Bronchial epithelial cell (primary cell): ENCODE results near the gene RAB3IL1. TPM values are rescaled to one million over a fixed set of nuclear protein-coding genes. Genes with fewer than 3 reads are reported as not detected.
A peak's percentile ranks its signal among the peaks of the same experiment; 100 is the strongest.

Experiments
- DNase-seq: peaks from one replicate; pipeline ENCODE4 v3.0.0-alpha.2; 2010; ENCODE audit warnings: low read depth
- FAIRE-seq: peaks from 2 replicates; lab custom pipeline; 2011; peaks lifted over from hg19 to GRCh38; lab: Jason Lieb, UNC
- H3K27me3 ChIP-seq: 2 replicates; pipeline ENCODE4 v1.5.1; 2011; ENCODE audit warnings: low read length; ENCODE audit not compliant: control insufficient read depth, insufficient read depth
- H3K36me3 ChIP-seq: 2 replicates; pipeline ENCODE4 v1.5.1; 2011; ENCODE audit warnings: low read length; ENCODE audit not compliant: control insufficient read depth, insufficient read depth
- H3K4me3 ChIP-seq: 2 replicates; pipeline ENCODE4 v1.5.1; 2011; ENCODE audit warnings: mild to moderate bottlenecking, low read depth, low read length, control low read depth
- CTCF ChIP-seq: IDR thresholded peaks from 2 replicates; pipeline ENCODE4 v1.5.1; 2011; ENCODE audit warnings: mild to moderate bottlenecking, moderate library complexity, low read length, control low read depth, inconsistent platforms; ENCODE audit not compliant: insufficient read depth, severe bottlenecking
- total RNA-seq: library from RNA; depleted of rRNA; stranded (reverse); fragments of >200 nt; gene quantifications from 2 replicates; pipeline ENCODE4 v1.2.1, GENCODE V29; 2014

Gene RAB3IL1
- total RNA-seq, 1 donor from 2014 or later: 1.1 TPM

DNA sequence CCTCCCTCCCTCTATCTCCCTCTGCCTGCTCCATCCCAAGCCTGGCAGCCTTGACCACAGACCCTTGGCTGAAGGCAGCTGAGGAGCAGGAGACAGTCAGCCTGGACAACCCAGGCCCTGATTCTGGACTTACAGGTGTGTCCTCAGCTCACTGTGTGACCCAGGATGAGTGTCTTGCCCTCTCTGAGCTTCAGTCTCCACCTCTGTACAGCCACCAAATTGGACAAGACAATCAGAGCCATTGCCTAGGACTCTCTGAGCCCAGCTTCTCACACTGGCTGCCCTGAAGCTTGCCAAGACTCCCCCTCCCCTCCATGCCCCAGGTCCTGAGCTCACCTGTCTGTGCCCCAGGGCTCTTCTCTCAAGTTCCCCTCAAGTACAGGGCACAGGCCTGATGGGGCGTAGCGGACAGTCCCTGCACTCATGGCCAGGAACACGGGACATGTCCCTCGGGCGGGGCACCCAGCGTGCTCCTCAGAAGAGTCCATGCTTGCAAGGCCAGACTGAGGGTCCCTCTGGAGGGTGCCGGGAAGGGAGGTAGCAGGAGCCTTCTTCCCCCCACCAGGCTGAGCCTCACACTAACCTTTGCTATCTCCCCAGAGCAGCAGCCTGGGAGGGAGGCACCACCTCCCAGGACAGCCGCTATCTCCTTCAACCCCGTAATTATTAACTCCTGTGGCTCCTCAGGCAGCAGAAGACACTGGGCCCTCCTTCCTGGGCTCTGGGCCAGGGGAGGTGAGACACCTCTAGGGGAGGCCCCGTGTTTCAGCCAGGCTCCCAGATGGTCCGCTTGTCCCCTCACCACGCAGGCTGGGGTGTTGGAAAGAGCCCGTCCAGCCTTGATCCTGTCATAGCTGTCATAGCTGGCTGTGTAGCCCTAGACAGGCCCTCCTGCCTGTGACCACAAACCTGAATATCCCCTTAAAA, 2.6 kb upstream of the RAB3IL1 start:
- H3K4me3 ChIP-seq: no peak overlapping the region
- DNase-seq (no peak), FAIRE-seq (no peak)
- no peak for TF ChIP-seq CTCF
- peaks cover 21% of the 10 kb centered on the region for H3K27me3 ChIP-seq
- no peaks in the 10 kb centered on the region for H3K36me3 ChIP-seq

GRCh38 chr11:61918938-61919704, 1.8 kb upstream of the RAB3IL1 start:
- FAIRE-seq (no peak), DNase-seq (no peak)
- Histone ChIP-seq H3K36me3 (no peaks in the 10 kb centered on the region), H3K4me3 (no peak overlapping the region), H3K27me3 (peaks cover 21% of the 10 kb centered on the region)
- no peak for TF ChIP-seq CTCF

- no peaks in the 10 kb centered on the region for H3K36me3 ChIP-seq
- no peak overlapping the region for H3K4me3 ChIP-seq
- DNase-seq: no peak
- TF ChIP-seq CTCF: no peak
- FAIRE-seq: no peak
- H3K27me3 ChIP-seq: peaks cover 25% of the 10 kb centered on the region
Observed at GRCh38 chr11:61918251-61918937, 1.0 kb upstream of the RAB3IL1 start.

DNA sequence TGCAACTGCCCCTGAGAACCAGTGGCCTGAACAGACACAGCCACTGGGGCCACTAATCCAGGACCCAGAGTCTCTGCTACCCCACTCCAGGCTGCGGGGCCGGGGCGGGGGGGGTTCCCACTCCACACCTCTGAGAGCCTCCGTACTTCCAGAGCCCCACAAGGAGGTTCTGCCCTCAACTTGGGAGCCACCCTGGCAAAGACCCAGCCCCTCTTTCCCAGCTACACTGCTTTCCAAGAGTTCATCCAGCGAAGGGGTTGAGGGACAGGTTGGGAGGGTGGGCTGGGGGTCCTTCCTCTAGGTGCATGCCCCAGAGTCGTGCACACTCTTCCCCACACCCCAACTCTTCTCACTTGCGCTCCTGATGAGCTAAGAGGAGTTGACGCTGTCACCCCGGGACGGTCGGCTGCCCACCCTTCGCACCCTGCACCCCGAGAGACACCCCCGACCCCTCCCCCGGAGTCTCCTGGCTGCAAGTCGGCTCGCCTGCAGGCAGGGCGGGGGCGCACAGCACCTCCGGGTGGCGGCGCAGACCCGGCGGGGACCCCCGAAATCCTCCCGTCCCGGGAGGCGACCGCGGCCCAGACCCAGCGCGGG, 531 bp downstream of the RAB3IL1 start:
- DNase-seq (no peak), FAIRE-seq (no peak)
- H3K27me3 ChIP-seq: peaks cover 25% of the 10 kb centered on the region
- H3K4me3 ChIP-seq: peak overlapping the region; percentile 33
- no peaks in the 10 kb centered on the region for H3K36me3 ChIP-seq
- no peak for TF ChIP-seq CTCF

DNA sequence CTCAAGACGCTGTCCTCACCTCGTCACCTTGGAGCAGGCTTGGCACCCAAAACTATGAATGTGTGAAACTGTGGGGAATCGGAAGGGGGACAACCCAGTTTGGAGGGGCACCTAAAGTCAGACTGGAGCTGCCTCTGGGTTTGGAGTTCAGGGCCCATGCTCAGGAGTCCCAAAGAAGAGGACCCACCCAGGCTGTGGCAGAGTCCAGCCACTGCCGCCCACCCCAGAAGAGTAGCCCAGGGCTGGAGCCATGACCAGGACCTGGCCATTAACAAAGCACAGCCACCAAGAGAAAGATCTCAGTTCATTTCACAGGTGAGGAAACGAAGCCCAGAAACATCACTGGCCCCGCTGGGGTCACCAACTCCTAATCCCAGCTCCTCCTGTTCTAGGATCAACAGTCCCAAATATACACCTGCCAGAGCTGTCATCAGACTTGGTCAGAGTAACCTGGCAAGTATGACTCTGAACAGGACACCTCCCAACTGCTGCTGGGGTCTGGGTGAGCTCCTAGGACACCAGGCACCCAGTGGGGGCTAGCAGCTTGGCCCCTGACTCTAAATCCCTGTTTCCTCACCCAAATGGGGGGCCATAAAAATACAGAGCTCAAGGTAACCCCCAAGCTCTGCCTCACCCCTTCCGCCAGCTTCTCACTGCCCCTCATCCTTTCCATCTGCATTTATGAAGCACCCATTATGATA, 2.7 kb downstream of the RAB3IL1 start:
- no peaks in the 10 kb centered on the region for H3K36me3 ChIP-seq
- DNase-seq (no peak), FAIRE-seq (no peak)
- TF ChIP-seq CTCF: no peak
- H3K4me3 ChIP-seq: no peak overlapping the region
- H3K27me3 ChIP-seq: peaks cover 23% of the 10 kb centered on the region
